H1 (cell line): ENCODE results near the gene SELENBP1. TPM values are rescaled to one million over a fixed set of nuclear protein-coding genes. Genes with fewer than 3 reads are reported as not detected.

Experiments
- CTCF ChIA-PET: fragments of 300-600 bp; sonication (Branson Sonifier 250); formaldehyde crosslinking; loops from one replicate; lab custom pipeline; 2021; ENCODE audit not compliant: partially characterized antibody; lab: Charles Lee
- POLR2A ChIA-PET: fragments of 300-600 bp; sonication (Branson Sonifier 250); formaldehyde crosslinking; loops from one replicate; lab custom pipeline; 2021; ENCODE audit warnings: inconsistent platforms; ENCODE audit not compliant: partially characterized antibody; lab: Charles Lee
- DNase-seq, 2 experiments: peaks; one replicate each; pipeline versions ENCODE4 v3.0.0 to v3.0.0-alpha.2; 2010 to 2022; ENCODE audit warnings: low spot score in 2 of 2, low read depth in 1 of 2, mixed read lengths in 1 of 2
- FAIRE-seq: peaks from 2 replicates; lab custom pipeline; 2011; peaks lifted over from hg19 to GRCh38; lab: Jason Lieb, UNC
- H2AFZ ChIP-seq: 2 replicates; pipeline ENCODE4 v1.8.1; 2012; ENCODE audit warnings: low read length, inconsistent platforms
- H2AK5ac ChIP-seq: 2 replicates; pipeline ENCODE4 v1.6.1; 2013; ENCODE audit warnings: low read depth, low read length
- H2BK120ac ChIP-seq: replicated peaks from 2 replicates; pipeline ENCODE3; 2013; ENCODE audit warnings: low read depth, low read length, inconsistent platforms
- H2BK12ac ChIP-seq: 2 replicates; pipeline ENCODE4 v1.6.1; 2013; ENCODE audit warnings: low read depth, low read length
- H2BK15ac ChIP-seq: 2 replicates; pipeline ENCODE4 v1.6.1; 2013; ENCODE audit warnings: low read length
- H2BK20ac ChIP-seq: 2 replicates; pipeline ENCODE4 v1.6.1; 2013; ENCODE audit warnings: low read length
- H2BK5ac ChIP-seq: 2 replicates; pipeline ENCODE4 v1.6.1; 2013; ENCODE audit warnings: low read depth, low read length
- H3K14ac ChIP-seq: 2 replicates; pipeline ENCODE4 v1.6.1; 2013; ENCODE audit warnings: inconsistent platforms; ENCODE audit not compliant: insufficient read length
- H3K18ac ChIP-seq: 2 replicates; pipeline ENCODE4 v1.6.1; 2013; ENCODE audit warnings: low read length; ENCODE audit errors: extremely low read depth
- H3K23ac ChIP-seq: 2 replicates; pipeline ENCODE4 v1.6.1; 2013; ENCODE audit warnings: inconsistent platforms; ENCODE audit not compliant: insufficient read length
- H3K23me2 ChIP-seq: 2 replicates; pipeline ENCODE4 v1.6.1; 2013; ENCODE audit warnings: low read depth, low read length
- H3K27ac ChIP-seq: 2 replicates; pipeline ENCODE4 v1.6.1; 2011; ENCODE audit warnings: low read depth, low read length, inconsistent platforms
- H3K27me3 ChIP-seq, 4 experiments: replicated peaks in 1 of 4; 1 replicate in 1 of 4; 2 replicates in 3 of 4; pipeline versions ENCODE4 v1.6.1 to v1.8.1; 2011 to 2013; ENCODE audit warnings: low read length in 3 of 4, mild to moderate bottlenecking in 3 of 4, inconsistent platforms in 2 of 4, mixed read lengths in 2 of 4, moderate library complexity in 1 of 4; ENCODE audit not compliant: control insufficient read depth in 3 of 4, insufficient read depth in 3 of 4; ENCODE audit errors: extremely low read depth in 1 of 4
- H3K36me3 ChIP-seq, 4 experiments: 2 replicates each; pipeline versions ENCODE4 v1.6.1 to v1.8.1; 2011 to 2013; ENCODE audit warnings: mild to moderate bottlenecking in 4 of 4, low read length in 3 of 4, moderate library complexity in 2 of 4, control low read depth in 1 of 4, inconsistent platforms in 1 of 4; ENCODE audit not compliant: insufficient read depth in 4 of 4, control insufficient read depth in 2 of 4
- H3K4ac ChIP-seq: replicated peaks from 2 replicates; pipeline ENCODE3; 2013; ENCODE audit warnings: low read length, low read depth, mixed read lengths, inconsistent platforms; ENCODE audit not compliant: insufficient read length
- H3K4me1 ChIP-seq, 4 experiments: replicated peaks in 1 of 4; 1 replicate in 1 of 4; 2 replicates in 3 of 4; pipeline versions ENCODE4 v1.6.1 to v1.8.1; 2011 to 2013; ENCODE audit warnings: low read length in 3 of 4, inconsistent platforms in 2 of 4, mixed read lengths in 1 of 4; ENCODE audit not compliant: insufficient read depth in 4 of 4, control insufficient read depth in 3 of 4
- H3K4me2 ChIP-seq, 2 experiments: 2 replicates each; pipeline versions ENCODE4 v1.6.1 to v1.8.1; 2011 to 2013; ENCODE audit warnings: low read depth in 2 of 2, low read length in 2 of 2, control low read depth in 1 of 2, inconsistent platforms in 1 of 2, mild to moderate bottlenecking in 1 of 2; ENCODE audit not compliant: insufficient read depth in 1 of 2
- H3K4me3 ChIP-seq, 4 experiments: fragments of 200-600, 300-600 bp in 1 of 4; sonication (generic), shearing (Covaris generic), sonication (Bioruptor Twin) in 1 of 4; 2 replicates each; pipeline versions ENCODE4 v1.5.1 to v1.8.1; 2011 to 2016; ENCODE audit warnings: low read length in 4 of 4, low read depth in 3 of 4, control low read depth in 2 of 4, inconsistent platforms in 2 of 4, mild to moderate bottlenecking in 2 of 4, mixed read lengths in 1 of 4, moderate library complexity in 1 of 4; ENCODE audit not compliant: insufficient read depth in 2 of 4; ENCODE audit errors: extremely low read depth in 1 of 4
- H3K56ac ChIP-seq: replicated peaks from 2 replicates; pipeline ENCODE3; 2013; ENCODE audit warnings: low read depth, mild to moderate bottlenecking, mixed read lengths, low read length, inconsistent platforms; ENCODE audit not compliant: insufficient read length
- H3K79me1 ChIP-seq: 2 replicates; pipeline ENCODE4 v1.6.1; 2013; ENCODE audit warnings: low read depth, low read length, control low read depth
- H3K79me2 ChIP-seq, 2 experiments: 2 replicates each; pipeline versions ENCODE4 v1.6.1 to v1.8.1; 2012 to 2013; ENCODE audit warnings: low read length in 2 of 2, mild to moderate bottlenecking in 2 of 2, inconsistent platforms in 1 of 2; ENCODE audit not compliant: insufficient read depth in 2 of 2, control insufficient read depth in 1 of 2
- H3K9ac ChIP-seq, 4 experiments: replicated peaks in 1 of 4; 1 replicate in 1 of 4; 2 replicates in 3 of 4; pipeline versions ENCODE4 v1.6.1 to v1.8.1; 2011 to 2013; ENCODE audit warnings: low read depth in 3 of 4, low read length in 3 of 4, control low read depth in 2 of 4, mild to moderate bottlenecking in 2 of 4, moderate library complexity in 2 of 4, inconsistent platforms in 1 of 4; ENCODE audit errors: extremely low read depth in 1 of 4
- H3K9me3 ChIP-seq, 2 experiments: 2 replicates each; pipeline versions ENCODE4 v1.6.1 to v1.8.1; 2012 to 2013; ENCODE audit warnings: mild to moderate bottlenecking in 2 of 2, moderate library complexity in 2 of 2, control low read depth in 1 of 2, inconsistent platforms in 1 of 2, low read depth in 1 of 2, low read length in 1 of 2, mixed read lengths in 1 of 2; ENCODE audit not compliant: insufficient read depth in 2 of 2
- H4K20me1 ChIP-seq, 2 experiments: replicated peaks in 1 of 2; 2 replicates each; pipeline versions ENCODE3 to v1.8.1; 2011 to 2013; ENCODE audit warnings: inconsistent platforms in 2 of 2, low read length in 2 of 2, mild to moderate bottlenecking in 1 of 2; ENCODE audit not compliant: insufficient read depth in 2 of 2, control insufficient read depth in 1 of 2
- H4K5ac ChIP-seq: 2 replicates; pipeline ENCODE4 v1.6.1; 2013; ENCODE audit warnings: low read length, low read depth, mixed read lengths, inconsistent platforms; ENCODE audit not compliant: insufficient read length
- H4K8ac ChIP-seq: 2 replicates; pipeline ENCODE4 v1.8.0; 2013; ENCODE audit warnings: mild to moderate bottlenecking, moderate library complexity, low read length, inconsistent platforms; ENCODE audit not compliant: insufficient read depth; ENCODE audit errors: extremely low read depth
- H4K91ac ChIP-seq: replicated peaks from 2 replicates; pipeline ENCODE3; 2013; ENCODE audit warnings: low read length, mixed read lengths, inconsistent platforms; ENCODE audit not compliant: insufficient read length
- EP300 ChIP-seq, 2 experiments: IDR thresholded peaks; 1 replicate in 1 of 2; 2 replicates in 1 of 2; pipeline ENCODE4 v1.6.1; 2011 to 2012; ENCODE audit warnings: low read depth in 2 of 2, low read length in 2 of 2, mild to moderate bottlenecking in 2 of 2, borderline replicate concordance in 1 of 2, inconsistent platforms in 1 of 2, moderate library complexity in 1 of 2
- GABPA ChIP-seq: IDR thresholded peaks from 2 replicates; pipeline ENCODE4 v1.6.1; 2011; ENCODE audit warnings: mild to moderate bottlenecking, low read length, moderate library complexity, borderline replicate concordance; ENCODE audit not compliant: insufficient read depth
- SP1 ChIP-seq: IDR thresholded peaks from 2 replicates; pipeline ENCODE4 v1.6.1; 2011; ENCODE audit warnings: low read depth, low read length
- polyA plus RNA-seq, 7 experiments: library from polyadenylated mRNA; depleted of rRNA in 3 of 7; stranded (reverse) in 5 of 7; unstranded in 2 of 7; fragments of >200 nt in 5 of 7; fragments of 200-250 nt in 2 of 7; gene quantifications; 1 replicate in 5 of 7; 2 replicates in 1 of 7; 4 replicates in 1 of 7; pipeline versions ENCODE4 v1.2.1 to v1.2.3, GENCODE V29; 2011 to 2013; ENCODE audit warnings: missing spikeins in 2 of 7, mixed read lengths in 2 of 7
- total RNA-seq: library from RNA; stranded (reverse); fragmentation: NEBNext Ultra II Directional; extraction: Animal tissue kit (Norgen Biotek cat#: 25700); gene quantifications from 2 replicates; pipeline ENCODE4 v1.2.1, GENCODE V29; 2021

SELENBP1 gene
- total and polyA plus RNA-seq, 2 of the 8 experiments (the other 6 are each of a cell fraction or from before 2014, with no cell fraction given), result 20.0 to 32.4 TPM

- no peak overlapping the region for H3K4me3 ChIP-seq
- no peaks in the 10 kb centered on the region for H3K79me1 ChIP-seq
- no peak overlapping the region for H2AK5ac ChIP-seq
- H3K4me2 ChIP-seq, result no peak overlapping the region
- no peaks in the 10 kb centered on the region for H3K79me2 ChIP-seq
- H3K56ac ChIP-seq, result no peak overlapping the region
- no peaks in the 10 kb centered on the region for H3K23me2 ChIP-seq
- H3K36me3 ChIP-seq, result no peaks in the 10 kb centered on the region
- no peak overlapping the region for H3K18ac ChIP-seq
- DNase-seq, result no peak
- H2BK5ac ChIP-seq, result no peak overlapping the region
- H4K5ac ChIP-seq, result no peak overlapping the region
- ChIA-PET POLR2A (interaction anchor here (1.3 kb wide), 1 partner anchor 112 kb away, joined by 4 read pairs; no protein-coding TSS in a partner anchor), CTCF (interaction anchor here (1.9 to 3.1 kb wide), 2 partner anchors 13 to 93 kb away, joined by 5 to 13 read pairs; no protein-coding TSS in a partner anchor)
- no peak overlapping the region for H4K8ac ChIP-seq
- no peak overlapping the region for H2AFZ ChIP-seq
- no peaks in the 10 kb centered on the region for H4K20me1 ChIP-seq
- no peak for FAIRE-seq
- no peak overlapping the region for H2BK20ac ChIP-seq
- no peaks in the 10 kb centered on the region for H3K4me1 ChIP-seq
- H4K91ac ChIP-seq, result no peak overlapping the region
- TF ChIP-seq EP300 (IDR thresholded peaks at IDR 0.05; ENCODE audit: borderline replicate concordance in 1 of 2, low read depth in 2 of 2, low read length in 2 of 2) (no peak), SP1 (no peak), GABPA (no peak)
- H3K14ac ChIP-seq, result no peak overlapping the region
- H3K9me3 ChIP-seq, result no peaks in the 10 kb centered on the region
- H2BK15ac ChIP-seq, result no peak overlapping the region
- H3K9ac ChIP-seq, result no peak overlapping the region
- H3K23ac ChIP-seq, result no peak overlapping the region
- H3K27ac ChIP-seq, result no peak overlapping the region
- H3K4ac ChIP-seq, result no peak overlapping the region
- no peak overlapping the region for H2BK12ac ChIP-seq
- no peaks in the 10 kb centered on the region for H3K27me3 ChIP-seq
- no peak overlapping the region for H2BK120ac ChIP-seq
Measured at GRCh38 chr1:151393583-151393982, 21.1 kb upstream of the SELENBP1 start.
